CD4-positive, alpha-beta T cell (primary cell): ENCODE data around the gene NEK10. TPM values are rescaled to one million over a fixed set of nuclear protein-coding genes. Genes with fewer than 3 reads are reported as not detected.

ENCODE experiments used
- ATAC-seq: fragments of 200-7000 bp; cut with Tn5 transposase; one replicate; pipeline ENCODE4 v1.10.0; 2022; ENCODE audit warnings: mild to moderate bottlenecking; ENCODE audit not compliant: poor library complexity
- CTCF ChIA-PET: fragments of 350-600 bp; sonication (Branson Sonifier 250); formaldehyde crosslinking; loops from one replicate; lab custom pipeline; 2021; ENCODE audit warnings: antibody characterized with exemption, inconsistent platforms; lab: Charles Lee
- POLR2A ChIA-PET: fragments of 350-600 bp; sonication (Branson Sonifier 250); formaldehyde crosslinking; loops from one replicate; lab custom pipeline; 2021; ENCODE audit warnings: antibody characterized with exemption, inconsistent platforms; lab: Charles Lee
- DNase-seq, 14 experiments: peaks; one replicate each; pipeline ENCODE4 v3.0.0-alpha.2; 2013 to 2020; ENCODE audit warnings: mixed read lengths in 2 of 14
- H3K27ac ChIP-seq, 2 donors: one replicate each; pipeline versions ENCODE4 v1.5.1 to v1.7.0; 2013; ENCODE audit warnings: low read length in 2 of 2, low read depth in 1 of 2, mild to moderate bottlenecking in 1 of 2
- H3K27me3 ChIP-seq, 2 experiments: 1 replicate in 1 of 2; 2 replicates in 1 of 2; pipeline versions ENCODE4 v1.6.1 to v1.7.0; 2013; ENCODE audit warnings: low read length in 2 of 2, control low read depth in 1 of 2, mild to moderate bottlenecking in 1 of 2, moderate library complexity in 1 of 2; ENCODE audit not compliant: insufficient read depth in 2 of 2, control insufficient read depth in 1 of 2
- H3K36me3 ChIP-seq: one replicate; pipeline ENCODE4 v1.6.1; 2013; ENCODE audit warnings: low read length, control low read depth; ENCODE audit not compliant: insufficient read depth
- H3K4me1 ChIP-seq: one replicate; pipeline ENCODE4 v1.6.1; 2013; ENCODE audit warnings: low read length, control low read depth; ENCODE audit not compliant: insufficient read depth
- H3K4me3 ChIP-seq: one replicate; pipeline ENCODE4 v1.5.1; 2013; ENCODE audit warnings: mild to moderate bottlenecking, low read length, moderate library complexity
- H3K9me3 ChIP-seq, 2 experiments: 1 replicate in 1 of 2; 2 replicates in 1 of 2; pipeline versions ENCODE4 v1.6.1 to v1.7.0; 2013; ENCODE audit warnings: low read length in 2 of 2, mild to moderate bottlenecking in 2 of 2, control low read depth in 1 of 2, moderate library complexity in 1 of 2; ENCODE audit not compliant: control insufficient read depth in 1 of 2, insufficient read depth in 1 of 2
- H3K27ac Mint-ChIP-seq: one replicate; pipeline ENCODE4 v1.8.0; 2020; ENCODE audit warnings: mixed read lengths
- H3K27me3 Mint-ChIP-seq: one replicate; pipeline ENCODE4 v1.8.0; 2021; ENCODE audit warnings: mixed read lengths
- H3K36me3 Mint-ChIP-seq: one replicate; pipeline ENCODE4 v1.8.0; 2021; ENCODE audit warnings: low read depth, mixed read lengths
- H3K4me1 Mint-ChIP-seq: one replicate; pipeline ENCODE4 v1.8.0; 2021; ENCODE audit warnings: low read depth, mixed read lengths
- H3K4me3 Mint-ChIP-seq: one replicate; pipeline ENCODE4 v1.8.0; 2020; ENCODE audit warnings: mild to moderate bottlenecking, mixed read lengths
- H3K9me3 Mint-ChIP-seq: one replicate; pipeline ENCODE4 v1.8.0; 2020; ENCODE audit warnings: mixed read lengths
- intact Hi-C, 2 experiments: fragments of 100-400 bp; cut with DNase I in 1 of 2; cut with micrococcal nuclease in 1 of 2; formaldehyde crosslinking; loops; one replicate each; pipeline versions ENCODE4 v1.15.1 to v1.9.0; 2023 to 2025; cut with DNase I, micrococcal nuclease
- total RNA-seq, 174 experiments: library from RNA in 2 of 174; stranded (reverse) in 2 of 174; gene quantifications; one replicate each; pipeline ENCODE4 v1.2.3 and lab custom pipeline; 2021 to 2026
- TF ChIP-seq, protein P1 (sequence below): fragments of 200-600 bp; IDR thresholded peaks from one replicate; pipeline ENCODE4 v1.8.0; 2022; ENCODE audit warnings: antibody characterized with exemption, mild to moderate bottlenecking

The NEK10 gene
- total RNA-seq, 2 experiments from 2014 or later = 0.61 to 0.77 TPM

DNA sequence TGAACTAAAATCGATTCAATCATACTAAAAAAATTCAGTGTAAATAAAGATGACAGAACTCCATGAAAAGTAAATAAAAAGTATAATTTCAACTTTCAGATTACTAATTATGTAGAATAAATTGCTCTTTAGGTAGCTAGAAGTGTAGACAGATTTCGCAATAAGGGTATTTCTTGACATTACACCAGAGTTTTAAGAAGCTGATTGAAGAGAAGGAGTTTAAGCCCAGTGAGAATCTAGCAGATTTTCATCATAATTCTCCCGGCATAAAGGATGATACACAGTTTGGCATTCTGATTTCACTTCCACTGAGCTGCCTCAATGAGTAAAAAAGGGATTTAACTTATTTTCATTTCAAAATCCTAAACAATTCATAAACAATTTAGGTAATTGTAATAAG, 259.2 kb downstream of the NEK10 start:
- Mint-ChIP-seq H3K36me3 (no peaks in the 10 kb centered on the region), H3K9me3 (no peaks in the 10 kb centered on the region), H3K4me1 (no peaks in the 10 kb centered on the region), H3K27ac (no peak overlapping the region), H3K4me3 (no peak overlapping the region), H3K27me3 (no peaks in the 10 kb centered on the region)
- ChIA-PET POLR2A (no interaction called here), CTCF (no interaction called here)
- H3K27me3 ChIP-seq = no peaks in the 10 kb centered on the region
- H3K4me3 ChIP-seq = no peak overlapping the region
- ATAC-seq (no peak), DNase-seq (no peak)
- no peaks in the 10 kb centered on the region for H3K9me3 ChIP-seq
- H3K4me1 ChIP-seq = no peaks in the 10 kb centered on the region
- intact Hi-C loops = no loop called here
- no peak overlapping the region for H3K27ac ChIP-seq
- H3K36me3 ChIP-seq = no peaks in the 10 kb centered on the region
- TF ChIP-seq, protein P1, sequence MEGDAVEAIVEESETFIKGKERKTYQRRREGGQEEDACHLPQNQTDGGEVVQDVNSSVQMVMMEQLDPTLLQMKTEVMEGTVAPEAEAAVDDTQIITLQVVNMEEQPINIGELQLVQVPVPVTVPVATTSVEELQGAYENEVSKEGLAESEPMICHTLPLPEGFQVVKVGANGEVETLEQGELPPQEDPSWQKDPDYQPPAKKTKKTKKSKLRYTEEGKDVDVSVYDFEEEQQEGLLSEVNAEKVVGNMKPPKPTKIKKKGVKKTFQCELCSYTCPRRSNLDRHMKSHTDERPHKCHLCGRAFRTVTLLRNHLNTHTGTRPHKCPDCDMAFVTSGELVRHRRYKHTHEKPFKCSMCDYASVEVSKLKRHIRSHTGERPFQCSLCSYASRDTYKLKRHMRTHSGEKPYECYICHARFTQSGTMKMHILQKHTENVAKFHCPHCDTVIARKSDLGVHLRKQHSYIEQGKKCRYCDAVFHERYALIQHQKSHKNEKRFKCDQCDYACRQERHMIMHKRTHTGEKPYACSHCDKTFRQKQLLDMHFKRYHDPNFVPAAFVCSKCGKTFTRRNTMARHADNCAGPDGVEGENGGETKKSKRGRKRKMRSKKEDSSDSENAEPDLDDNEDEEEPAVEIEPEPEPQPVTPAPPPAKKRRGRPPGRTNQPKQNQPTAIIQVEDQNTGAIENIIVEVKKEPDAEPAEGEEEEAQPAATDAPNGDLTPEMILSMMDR = no peak

DNA sequence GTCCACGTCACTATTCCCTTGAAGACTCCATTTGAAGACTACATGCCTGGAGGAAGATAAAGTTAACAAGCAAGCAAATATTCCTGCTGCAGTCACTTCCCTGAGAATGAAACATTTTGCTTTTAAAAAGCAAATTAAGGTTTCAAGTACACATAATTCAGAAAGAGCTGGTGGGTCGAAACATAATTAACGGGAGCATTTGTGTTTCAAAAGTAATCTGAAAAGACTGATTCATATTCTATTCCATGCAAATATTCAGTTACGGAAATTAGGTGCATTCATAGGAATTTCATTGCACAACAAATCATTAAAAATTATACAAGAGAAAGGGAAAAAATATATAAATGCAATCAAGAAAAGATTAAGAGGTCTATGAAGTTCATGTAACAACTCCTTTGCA, 260.9 kb downstream of the NEK10 start:
- Histone ChIP-seq H3K4me3 (no peak overlapping the region), H3K36me3 (no peaks in the 10 kb centered on the region), H3K4me1 (no peaks in the 10 kb centered on the region), H3K9me3 (no peaks in the 10 kb centered on the region), H3K27ac (no peak overlapping the region), H3K27me3 (no peaks in the 10 kb centered on the region)
- no peak overlapping the region for H3K4me3 Mint-ChIP-seq
- H3K36me3 Mint-ChIP-seq = no peaks in the 10 kb centered on the region
- H3K9me3 Mint-ChIP-seq = no peaks in the 10 kb centered on the region
- DNase-seq = no peak
- ChIA-PET POLR2A (no interaction called here), CTCF (no interaction called here)
- no peak for ATAC-seq
- TF ChIP-seq, protein P1 = no peak
- no peak overlapping the region for H3K27ac Mint-ChIP-seq
- intact Hi-C loops = no loop called here
- H3K4me1 Mint-ChIP-seq = no peaks in the 10 kb centered on the region
- peaks cover 2% of the 10 kb centered on the region for H3K27me3 Mint-ChIP-seq

DNA sequence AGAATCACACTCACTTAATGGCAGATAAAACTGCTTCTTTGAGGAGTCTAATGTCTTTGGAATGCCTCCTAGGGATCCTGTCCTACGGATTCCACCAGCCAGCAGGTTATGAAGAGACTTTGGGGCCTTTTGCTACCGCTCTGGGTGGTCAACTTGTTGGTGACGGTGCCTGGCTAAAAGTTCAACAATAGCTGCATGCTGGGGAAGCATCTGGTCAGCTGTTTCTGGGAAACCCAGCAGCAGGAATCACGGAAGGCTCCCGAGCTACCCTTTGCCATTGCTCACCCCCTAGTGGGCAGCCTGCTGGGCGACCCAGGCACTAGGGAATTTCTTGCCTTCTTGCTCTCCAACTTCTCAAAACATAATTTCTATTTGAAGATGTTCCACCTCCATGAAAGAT, 263.3 kb downstream of the NEK10 start:
- no peaks in the 10 kb centered on the region for H3K9me3 ChIP-seq
- TF ChIP-seq, protein P1 = no peak
- H3K4me3 ChIP-seq = no peak overlapping the region
- POLR2A ChIA-PET = no interaction called here
- Mint-ChIP-seq H3K4me1 (no peaks in the 10 kb centered on the region), H3K27ac (no peak overlapping the region), H3K4me3 (no peak overlapping the region), H3K27me3 (peaks cover 11% of the 10 kb centered on the region), H3K36me3 (no peaks in the 10 kb centered on the region), H3K9me3 (no peaks in the 10 kb centered on the region)
- no peak overlapping the region for H3K27ac ChIP-seq
- H3K4me1 ChIP-seq = no peaks in the 10 kb centered on the region
- no peaks in the 10 kb centered on the region for H3K27me3 ChIP-seq
- no peak for DNase-seq
- CTCF ChIA-PET = no interaction called here
- H3K36me3 ChIP-seq = no peaks in the 10 kb centered on the region
- no peak for ATAC-seq
- intact Hi-C loops = no loop called here
